CD4-positive, alpha-beta T cell treated with Interleukin-4 for 4 hours (primary cell): ENCODE measurements around the gene TMEM256.

Experiments used
- DNase-seq: peaks from one replicate; pipeline ENCODE4 v3.0.0-alpha.2; 2020

Gene TMEM256

DNA sequence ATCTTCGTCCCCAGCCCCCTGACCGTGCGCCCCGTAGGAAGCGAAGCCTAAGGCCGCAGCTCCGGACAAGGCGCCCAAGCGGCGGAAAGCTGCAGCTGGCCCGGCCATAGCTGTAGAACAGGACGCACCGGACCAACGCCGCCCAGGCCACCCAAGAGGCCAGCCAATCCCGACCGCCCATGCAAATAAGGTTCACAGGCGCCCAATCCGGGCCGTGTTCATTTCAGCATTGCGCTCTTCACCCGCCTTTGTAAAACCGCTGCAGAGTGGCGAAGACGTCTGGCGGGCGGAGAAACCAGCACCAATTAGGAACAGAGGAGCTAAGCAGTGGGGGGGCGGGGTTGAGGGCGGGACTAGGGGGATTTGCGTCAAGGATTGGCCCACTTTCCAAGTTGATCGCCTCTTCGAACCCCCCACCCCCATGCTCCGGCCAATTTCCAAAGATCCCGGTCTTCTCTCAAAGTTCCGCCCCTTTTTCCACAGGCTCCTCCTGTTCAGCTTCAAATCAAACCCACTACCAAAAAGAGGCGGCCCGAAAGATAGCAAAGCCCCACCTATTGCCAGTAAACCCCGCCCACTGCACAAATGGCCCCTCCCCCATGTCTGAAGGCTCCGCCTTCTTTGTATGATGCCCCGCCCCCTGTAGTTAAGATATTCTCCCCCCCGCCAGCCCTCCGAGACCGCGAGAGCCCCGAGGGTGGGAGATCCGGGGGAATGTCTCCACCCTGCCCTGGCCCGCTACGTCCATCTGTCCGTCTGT is at the start of gene TMEM256:
Gene TMEM256 (minus strand): TSS at position 121 of the 760 bp plus-strand sequence. CDS start 13 bp downstream, at position 108.
- DNase-seq = peak; percentile 97

GRCh38 chr17:7448461-7448860 is 44.6 kb upstream of the TMEM256 start:
- DNase-seq = no peak

DNA sequence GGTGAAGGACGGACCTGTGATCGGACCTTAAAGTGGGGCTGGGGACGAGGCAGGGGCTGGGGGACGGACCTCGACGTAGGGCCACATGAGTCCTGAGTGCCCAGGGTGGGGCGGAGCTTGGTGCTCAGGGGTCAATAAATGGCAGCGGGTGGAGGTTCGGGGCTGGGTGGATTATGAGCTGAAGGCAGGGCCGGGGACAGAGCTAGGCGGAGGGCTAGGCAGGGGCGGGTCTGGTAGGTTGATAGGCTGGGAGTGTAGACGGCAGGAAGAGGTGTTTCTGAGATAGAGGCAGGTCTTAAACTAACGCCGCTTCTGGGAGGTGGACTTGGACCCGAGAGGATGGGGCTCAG is 41.7 kb upstream of the TMEM256 start:
- peak; percentile 31 for DNase-seq

- no peak for DNase-seq
These were observed 41.1 kb upstream of the TMEM256 start, which contains the start of gene CHRNB1 for GRCh38 chr17:7444682-7445618. CHRNB1 (plus strand) TSS chr17:7445061; CDS start chr17:7445128, 67 bp downstream.

DNA sequence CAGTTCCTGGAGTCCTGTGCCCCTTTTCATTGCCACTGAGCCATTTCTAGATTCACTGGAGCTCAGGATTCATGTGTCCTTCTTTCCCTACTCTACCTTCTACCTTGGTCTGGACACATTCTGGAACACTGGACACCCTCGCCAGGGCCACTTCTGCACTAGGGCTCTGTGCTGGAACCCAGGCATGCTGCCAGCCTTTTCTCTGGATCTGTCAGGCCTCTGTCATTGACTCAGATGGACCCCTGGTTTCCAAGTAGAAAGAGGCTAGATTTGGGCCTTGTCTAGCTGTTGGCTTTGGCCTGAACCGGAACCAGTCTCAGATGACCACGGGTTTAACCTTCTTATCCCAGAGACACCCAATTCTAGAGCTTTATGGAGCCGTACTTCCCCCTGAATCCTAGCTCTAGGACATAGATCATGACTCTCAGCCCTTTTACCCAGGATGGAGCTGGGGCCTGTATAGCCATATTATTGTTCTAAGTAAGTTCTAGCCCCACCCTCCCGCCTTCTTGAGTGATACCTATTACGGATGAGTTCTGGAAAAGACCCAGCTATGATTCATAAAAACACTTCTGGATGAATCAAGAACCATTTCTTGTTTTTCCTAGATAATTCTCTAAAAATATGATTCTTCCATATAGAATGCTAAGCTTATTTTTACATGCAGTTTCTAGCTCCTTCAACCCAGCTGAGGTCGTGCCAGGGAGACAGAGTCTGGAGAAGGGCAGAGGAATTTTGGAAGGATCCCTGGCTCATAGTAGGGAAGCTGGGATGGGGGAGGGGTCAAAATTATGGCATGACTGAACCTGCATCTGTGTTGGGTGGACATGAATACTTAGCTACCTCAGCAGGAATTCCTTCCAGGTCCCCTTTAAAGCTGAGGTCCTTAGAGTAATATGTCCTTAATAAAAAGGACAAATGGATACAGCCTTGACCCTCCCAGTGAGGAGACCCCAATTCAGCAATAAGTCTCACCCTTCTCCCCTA is 39.9 kb upstream of the TMEM256 start:
- DNase-seq = no peak

DNA sequence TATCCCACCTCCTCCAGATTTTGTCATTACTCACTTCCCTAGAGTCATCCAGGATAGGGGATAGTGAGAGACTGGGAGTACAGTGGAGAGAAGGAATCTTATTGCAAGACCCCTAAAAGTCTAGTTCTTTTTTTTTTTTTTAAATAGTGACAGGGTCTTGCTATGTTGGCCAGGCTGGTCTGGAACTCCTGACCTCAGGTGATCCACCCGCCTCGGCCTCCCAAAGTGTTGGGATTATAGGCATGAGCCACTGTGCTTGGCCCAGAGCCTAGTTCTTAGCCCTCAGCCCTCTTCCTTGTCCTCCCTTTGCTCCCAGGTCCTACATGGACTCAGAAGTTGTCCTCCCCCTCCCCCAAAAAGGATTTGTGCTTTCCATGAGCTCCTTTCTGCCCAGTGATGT is 38.2 kb upstream of the TMEM256 start:
- DNase-seq = no peak

DNA sequence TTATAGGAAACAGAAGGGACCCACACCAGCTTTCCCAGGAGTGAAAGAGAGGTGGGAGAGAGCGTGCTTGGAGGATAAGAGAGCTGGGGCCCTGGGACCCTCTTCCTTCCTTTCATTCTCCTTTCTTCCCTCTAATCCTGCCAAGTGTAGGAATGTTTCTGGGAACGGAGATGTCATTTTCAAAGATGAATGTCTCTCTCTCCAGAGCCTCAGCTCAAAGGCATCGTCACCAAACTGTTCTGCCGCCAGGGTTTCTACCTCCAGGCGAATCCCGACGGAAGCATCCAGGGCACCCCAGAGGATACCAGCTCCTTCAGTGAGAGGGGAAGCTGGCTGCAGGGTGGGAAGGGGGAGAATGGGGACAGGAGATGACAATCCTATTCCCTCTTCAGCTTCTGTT is 37.4 kb upstream of the TMEM256 start:
- no peak for DNase-seq

- DNase-seq = no peak
These were observed 36.9 kb upstream of the TMEM256 start for GRCh38 chr17:7440834-7441195.

- no peak for DNase-seq
These were observed 36.4 kb upstream of the TMEM256 start for GRCh38 chr17:7440113-7440833.

GRCh38 chr17:7439462-7440112 is 35.7 kb upstream of the TMEM256 start, which contains the start of gene FGF11:
FGF11 (plus strand) TSS chr17:7439512; CDS start chr17:7439621, 109 bp downstream.
- DNase-seq = no peak

DNA sequence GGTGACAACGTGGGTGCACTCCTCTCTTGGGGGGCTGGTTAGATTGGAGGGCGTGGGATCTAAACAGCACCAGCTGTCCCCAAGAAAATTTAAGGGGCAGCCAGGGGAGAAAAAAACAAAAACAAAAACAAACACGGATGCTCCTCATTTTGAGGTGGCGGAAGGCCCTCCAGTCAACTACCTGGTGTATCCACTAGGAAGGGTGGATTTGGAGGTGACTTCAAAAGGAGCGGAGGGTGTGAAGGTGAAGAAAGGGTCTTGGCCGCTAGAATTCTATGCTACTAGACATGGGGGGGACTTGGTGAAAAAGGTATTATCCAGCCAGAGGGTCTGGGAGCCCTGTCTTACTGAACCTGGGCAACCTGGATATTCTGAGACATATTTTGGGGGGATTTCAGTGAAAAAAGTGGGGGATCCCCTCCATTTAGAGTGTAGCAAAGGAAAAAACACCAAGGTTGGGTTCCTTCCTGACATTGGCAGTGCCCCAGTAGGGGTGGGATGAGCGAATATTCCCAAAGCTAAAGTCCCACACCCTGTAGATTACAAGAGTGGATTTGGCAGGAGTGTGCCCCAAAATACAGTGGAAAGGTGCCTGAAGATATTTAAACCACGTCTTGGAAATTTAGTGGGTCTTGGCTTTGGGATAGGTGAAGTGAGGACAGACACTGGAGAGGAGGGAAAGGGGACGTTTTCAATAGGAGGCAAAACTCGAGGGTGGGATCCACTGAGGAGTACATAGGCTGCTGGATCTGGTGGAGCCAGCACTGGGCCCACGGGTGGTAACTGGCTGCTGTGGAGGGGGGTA is 35.0 kb upstream of the TMEM256 start:
- no peak for DNase-seq

GRCh38 chr17:7437950-7438614 is 34.2 kb upstream of the TMEM256 start:
- DNase-seq = peak; percentile 25

- no peak for DNase-seq
These were observed 33.5 kb upstream of the TMEM256 start for GRCh38 chr17:7437369-7437863.

DNA sequence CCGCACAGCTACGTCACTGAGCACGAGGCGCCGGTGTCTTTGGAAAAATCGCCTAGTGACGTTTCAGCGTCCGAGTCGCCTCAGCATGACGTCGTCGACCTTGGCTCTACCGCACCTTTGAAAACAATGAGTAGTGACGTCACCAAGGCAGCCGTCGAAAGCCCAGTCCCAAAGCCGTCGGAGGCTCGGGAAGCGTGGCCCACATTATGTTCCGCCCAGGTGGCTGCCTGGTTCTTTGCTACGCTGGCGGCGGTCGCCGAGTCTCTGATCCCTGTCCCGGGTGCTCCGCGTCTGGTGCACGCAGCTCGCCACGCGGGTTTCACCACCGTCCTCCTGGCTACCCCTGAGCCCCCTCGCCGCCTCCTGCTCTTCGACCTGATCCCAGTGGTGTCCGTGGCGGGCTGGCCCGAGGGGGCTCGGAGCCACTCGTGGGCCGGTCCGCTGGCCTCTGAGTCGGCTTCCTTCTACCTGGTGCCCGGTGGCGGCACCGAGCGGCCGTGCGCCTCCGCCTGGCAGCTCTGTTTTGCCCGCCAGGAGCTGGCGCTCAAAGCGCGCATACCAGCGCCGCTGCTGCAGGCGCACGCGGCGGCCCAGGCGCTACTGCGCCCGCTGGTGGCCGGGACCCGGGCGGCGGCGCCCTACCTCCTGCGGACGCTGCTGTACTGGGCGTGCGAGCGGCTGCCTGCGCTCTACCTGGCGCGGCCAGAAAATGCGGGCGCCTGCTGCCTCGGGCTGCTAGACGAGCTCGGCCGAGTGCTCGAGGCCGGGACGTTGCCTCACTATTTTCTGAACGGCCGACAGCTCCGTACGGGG is 32.9 kb upstream of the TMEM256 start:
- peak; percentile 77 for DNase-seq

GRCh38 chr17:7435676-7436555 is 32.0 kb upstream of the TMEM256 start:
- DNase-seq = peak; percentile 54

DNA sequence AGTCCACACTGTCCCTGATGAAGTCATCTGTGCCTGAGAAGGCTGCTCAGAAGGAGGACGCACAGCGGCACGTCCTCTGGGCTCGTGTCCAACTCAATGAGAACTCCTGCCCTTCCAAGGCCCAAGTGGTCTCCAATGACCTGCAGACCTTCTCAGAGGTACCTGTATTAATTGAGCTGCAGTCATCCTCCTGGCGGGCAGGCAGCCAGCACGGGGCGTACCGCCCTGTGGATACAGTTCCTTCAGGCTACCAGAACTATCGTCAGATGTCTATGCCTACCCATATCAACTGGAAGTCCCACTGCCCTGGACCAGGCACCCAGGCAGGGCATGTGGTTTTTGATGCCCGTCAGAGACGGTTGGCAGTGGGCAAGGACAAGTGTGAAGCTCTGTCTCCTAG is 28.4 kb upstream of the TMEM256 start:
- DNase-seq = no peak

DNA sequence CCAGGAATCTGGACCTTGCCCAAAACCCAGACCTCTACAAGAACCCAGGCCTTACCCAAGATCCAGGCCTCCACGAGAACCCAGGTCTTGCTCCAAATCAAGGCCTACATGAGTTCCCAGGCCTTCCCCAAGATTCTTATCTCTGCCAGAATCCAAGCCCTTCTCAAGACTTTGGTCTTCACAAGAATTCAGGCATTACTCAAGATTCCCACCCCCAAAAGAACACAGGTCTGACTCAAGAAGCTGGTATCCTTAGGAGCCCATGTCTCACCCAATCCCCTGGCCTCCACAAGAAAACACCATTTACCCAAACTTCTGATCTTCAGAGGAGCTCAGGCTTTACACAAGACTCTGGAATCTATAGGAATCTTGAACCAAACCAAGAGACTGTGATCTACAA is 27.3 kb upstream of the TMEM256 start:
- DNase-seq = no peak

DNA sequence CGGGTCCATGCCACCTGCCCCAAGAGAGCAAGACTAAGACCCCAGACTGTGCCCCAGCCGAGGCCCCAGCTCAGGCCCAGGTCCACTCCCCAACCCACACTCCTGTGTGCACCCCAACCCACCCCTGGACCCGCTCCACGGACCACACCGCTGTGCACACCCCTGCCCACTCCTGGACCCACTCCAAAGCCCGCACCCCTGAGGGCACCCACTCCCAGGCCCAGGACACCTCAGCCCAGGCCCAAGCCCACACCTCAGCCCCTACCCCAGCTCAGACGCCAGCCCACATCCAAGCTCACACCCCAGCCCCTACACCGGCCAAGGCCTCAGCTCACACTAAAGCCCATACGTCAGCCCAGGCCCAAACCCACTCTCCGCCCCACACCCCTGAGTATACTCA is 25.8 kb upstream of the TMEM256 start:
- no peak for DNase-seq
